Subcutaneous abdominal adipose tissue (tissue), 5 donors: ENCODE measurements around the gene POMT2.

Experiments
- H3K27ac ChIP-seq: one replicate; pipeline ENCODE4 v1.7.0; 2013; ENCODE audit warnings: low read depth, mild to moderate bottlenecking, inconsistent platforms, low read length, moderate library complexity
- H3K27me3 ChIP-seq, 5 donors: one replicate each; pipeline ENCODE4 v1.7.0; 2013; ENCODE audit warnings: low read length in 5 of 5, inconsistent platforms in 1 of 5; ENCODE audit not compliant: control insufficient read depth in 5 of 5, insufficient read depth in 4 of 5
- H3K36me3 ChIP-seq, 5 donors: one replicate each; pipeline ENCODE4 v1.7.0; 2013; ENCODE audit warnings: low read length in 5 of 5; ENCODE audit not compliant: control insufficient read depth in 5 of 5, insufficient read depth in 5 of 5
- H3K4me1 ChIP-seq, 5 donors: one replicate each; pipeline ENCODE4 v1.7.0; 2013; ENCODE audit warnings: low read length in 5 of 5, mild to moderate bottlenecking in 3 of 5, moderate library complexity in 1 of 5; ENCODE audit not compliant: control insufficient read depth in 5 of 5, insufficient read depth in 5 of 5
- H3K4me3 ChIP-seq, 5 donors: one replicate each; pipeline ENCODE4 v1.7.0; 2013; ENCODE audit warnings: low read length in 5 of 5, low read depth in 1 of 5
- H3K9ac ChIP-seq, 5 donors: one replicate each; pipeline ENCODE4 v1.7.0; 2013; ENCODE audit warnings: low read length in 5 of 5, mild to moderate bottlenecking in 4 of 5, moderate library complexity in 3 of 5
- H3K9me3 ChIP-seq, 5 donors: one replicate each; pipeline ENCODE4 v1.7.0; 2013; ENCODE audit warnings: low read length in 5 of 5; ENCODE audit not compliant: control insufficient read depth in 5 of 5
- donor health status: healthy.
- donor health status: healthy.
- donor health status: healthy.
- donor health status: healthy.
- donor health status: healthy.

Gene POMT2

DNA sequence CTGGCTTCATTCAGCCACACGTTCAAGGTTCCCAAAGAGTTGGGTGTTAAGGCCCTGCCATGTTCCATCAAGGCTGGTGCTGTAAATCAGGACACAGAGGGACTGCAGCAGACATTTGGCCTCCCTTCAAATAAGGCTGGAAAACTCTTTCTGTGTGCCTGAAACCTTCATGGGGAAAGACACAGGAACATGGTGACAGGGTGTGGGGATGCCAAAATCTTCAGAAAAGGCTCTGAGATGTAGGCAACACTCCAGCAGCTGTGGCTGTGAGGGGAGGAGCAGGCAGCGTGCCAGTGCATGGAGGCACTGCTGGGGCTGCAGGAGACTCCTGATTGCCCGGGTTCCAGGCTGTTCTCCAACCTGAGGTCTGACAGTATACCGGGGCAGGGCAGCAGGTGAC lies 15.0 kb downstream of the POMT2 start:
- Histone ChIP-seq H3K27ac (no peak overlapping the region), H3K4me3 (no peak overlapping the region), H3K27me3 (no peaks in the 10 kb centered on the region), H3K4me1 (peaks cover 3 to 23% (median 19%) of the 10 kb centered on the region in 5 donors), H3K9me3 (no peaks in the 10 kb centered on the region), H3K36me3 (peaks cover 3 to 39% (median 24%) of the 10 kb centered on the region in 5 donors), H3K9ac (no peak overlapping the region)

DNA sequence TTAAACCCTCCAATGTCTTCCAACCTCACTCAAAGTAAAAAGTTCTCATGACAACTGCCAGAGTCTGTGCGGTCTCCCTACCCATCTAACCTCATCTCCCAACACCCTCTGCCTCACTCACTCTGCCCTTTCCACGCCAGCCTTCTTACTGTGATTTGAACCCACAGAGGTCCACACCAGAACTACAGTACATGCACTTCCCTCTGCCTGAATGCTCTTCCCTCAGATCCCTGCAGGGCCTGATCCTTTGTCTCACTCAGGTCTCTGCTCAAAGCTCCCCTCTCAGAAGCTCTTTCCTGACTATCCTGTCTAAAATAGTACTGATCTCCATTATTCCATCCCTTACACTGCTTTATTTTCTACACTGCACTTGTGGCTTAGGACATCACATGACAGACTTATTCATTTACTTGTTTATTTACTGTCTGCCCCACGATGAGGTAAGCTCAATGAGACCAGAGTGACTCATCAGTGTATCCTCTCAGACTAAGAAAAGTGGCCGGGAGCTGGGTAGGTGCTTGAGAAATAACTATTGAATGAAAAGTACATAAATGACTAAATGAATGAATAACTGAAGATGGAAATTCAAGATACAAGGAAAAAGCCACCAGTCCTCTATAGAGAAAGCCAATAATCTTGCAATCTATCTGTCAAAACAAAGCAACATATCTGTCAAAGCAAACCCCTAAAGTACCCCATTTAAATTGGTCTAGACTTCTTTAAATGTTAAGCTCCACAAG lies 17.1 kb downstream of the POMT2 start:
- peaks cover 3 to 23% (median 19%) of the 10 kb centered on the region in 5 donors for H3K4me1 ChIP-seq
- H3K9ac ChIP-seq, result no peak overlapping the region
- H3K27ac ChIP-seq, result no peak overlapping the region
- H3K27me3 ChIP-seq, result no peaks in the 10 kb centered on the region
- no peak overlapping the region for H3K4me3 ChIP-seq
- peaks cover 3 to 50% (median 31%) of the 10 kb centered on the region in 5 donors for H3K36me3 ChIP-seq
- no peaks in the 10 kb centered on the region for H3K9me3 ChIP-seq

DNA sequence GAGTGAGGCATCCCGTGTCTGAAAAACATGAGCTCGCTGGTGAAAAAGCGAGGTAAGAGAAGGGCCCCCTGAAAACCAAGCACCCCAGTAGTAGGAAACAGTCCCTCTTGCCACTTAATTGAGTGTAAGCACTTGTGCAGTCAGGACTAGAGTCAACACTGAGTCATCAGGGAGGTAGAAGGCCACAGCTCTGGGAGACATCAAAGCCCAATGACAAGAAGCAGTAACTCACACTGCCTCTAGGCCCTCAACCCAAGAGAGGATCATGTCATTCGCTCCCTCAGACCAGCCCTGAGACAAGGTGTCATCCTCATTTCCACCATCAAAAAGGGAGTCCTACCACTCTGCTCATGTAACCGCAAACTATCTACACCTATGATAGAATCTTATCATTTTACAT lies 17.8 kb downstream of the POMT2 start:
- Histone ChIP-seq H3K4me1 (peaks cover 3 to 23% (median 19%) of the 10 kb centered on the region in 5 donors), H3K27me3 (no peaks in the 10 kb centered on the region), H3K9me3 (no peaks in the 10 kb centered on the region), H3K27ac (no peak overlapping the region), H3K9ac (no peak overlapping the region), H3K4me3 (no peak overlapping the region), H3K36me3 (peaks cover 3 to 56% (median 38%) of the 10 kb centered on the region in 5 donors)

GRCh38 chr14:77301103-77301502 lies 19.6 kb downstream of the POMT2 start:
- Histone ChIP-seq H3K9me3 (no peaks in the 10 kb centered on the region), H3K9ac (no peak overlapping the region), H3K4me3 (no peak overlapping the region), H3K27ac (no peak overlapping the region), H3K36me3 (peaks cover 5 to 74% (median 55%) of the 10 kb centered on the region in 5 donors), H3K27me3 (no peaks in the 10 kb centered on the region), H3K4me1 (peaks cover 0 to 9% (median 5%) of the 10 kb centered on the region in 5 donors)

DNA sequence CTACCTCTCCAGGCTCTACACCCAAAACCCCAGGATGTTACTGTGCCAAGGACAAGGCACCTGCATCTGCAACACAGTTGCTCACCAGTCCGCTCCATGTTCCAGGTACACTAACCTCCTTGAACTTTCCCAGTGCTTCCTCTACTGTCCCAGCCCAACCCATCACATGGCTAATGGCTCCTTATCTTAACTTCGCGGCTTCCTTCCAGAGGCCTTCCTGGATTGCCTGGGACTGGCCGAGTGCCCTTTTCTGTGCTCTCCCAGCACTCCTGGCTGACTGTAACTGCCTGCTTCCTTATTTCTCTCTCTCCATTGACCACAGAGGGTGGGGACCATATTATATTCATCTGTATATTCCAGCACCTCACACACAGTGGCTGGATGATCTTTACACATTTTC lies 20.9 kb downstream of the POMT2 start:
- Histone ChIP-seq H3K9me3 (no peaks in the 10 kb centered on the region), H3K36me3 (peaks cover 5 to 70% (median 57%) of the 10 kb centered on the region in 5 donors), H3K4me1 (peaks cover 0 to 6% (median 3%) of the 10 kb centered on the region in 5 donors), H3K9ac (no peak overlapping the region), H3K27me3 (no peaks in the 10 kb centered on the region), H3K4me3 (no peak overlapping the region), H3K27ac (no peak overlapping the region)

GRCh38 chr14:77296906-77297305 lies 23.8 kb downstream of the POMT2 start:
- H3K9me3 ChIP-seq, result no peaks in the 10 kb centered on the region
- peaks cover 20 to 69% (median 44%) of the 10 kb centered on the region in 5 donors for H3K36me3 ChIP-seq
- no peak overlapping the region for H3K9ac ChIP-seq
- H3K4me3 ChIP-seq, result no peak overlapping the region
- H3K27me3 ChIP-seq, result no peaks in the 10 kb centered on the region
- H3K27ac ChIP-seq, result no peak overlapping the region
- peaks cover 0 to 6% (median 3%) of the 10 kb centered on the region in 5 donors for H3K4me1 ChIP-seq

GRCh38 chr14:77296155-77296554 lies 24.5 kb downstream of the POMT2 start:
- Histone ChIP-seq H3K4me1 (peaks cover 0 to under 1% (median under 1%) of the 10 kb centered on the region in 5 donors), H3K27ac (no peak overlapping the region), H3K27me3 (no peaks in the 10 kb centered on the region), H3K9me3 (no peaks in the 10 kb centered on the region), H3K4me3 (no peak overlapping the region), H3K9ac (no peak overlapping the region), H3K36me3 (peaks cover 20 to 63% (median 44%) of the 10 kb centered on the region in 5 donors)

GRCh38 chr14:77290705-77291104 lies 30.0 kb downstream of the POMT2 start:
- Histone ChIP-seq H3K4me1 (no peaks in the 10 kb centered on the region), H3K27ac (no peak overlapping the region), H3K9ac (no peak overlapping the region), H3K9me3 (no peaks in the 10 kb centered on the region), H3K36me3 (peaks cover 38 to 68% (median 49%) of the 10 kb centered on the region in 5 donors), H3K27me3 (no peaks in the 10 kb centered on the region), H3K4me3 (no peak overlapping the region)

- H3K9ac ChIP-seq, result no peak overlapping the region
- H3K4me3 ChIP-seq, result no peak overlapping the region
- H3K27ac ChIP-seq, result no peak overlapping the region
- no peaks in the 10 kb centered on the region for H3K27me3 ChIP-seq
- H3K36me3 ChIP-seq, result peaks cover 41 to 84% (median 78%) of the 10 kb centered on the region in 5 donors
- H3K4me1 ChIP-seq, result no peaks in the 10 kb centered on the region
- no peaks in the 10 kb centered on the region for H3K9me3 ChIP-seq
Observed at GRCh38 chr14:77286576-77286975, 34.1 kb downstream of the POMT2 start.

DNA sequence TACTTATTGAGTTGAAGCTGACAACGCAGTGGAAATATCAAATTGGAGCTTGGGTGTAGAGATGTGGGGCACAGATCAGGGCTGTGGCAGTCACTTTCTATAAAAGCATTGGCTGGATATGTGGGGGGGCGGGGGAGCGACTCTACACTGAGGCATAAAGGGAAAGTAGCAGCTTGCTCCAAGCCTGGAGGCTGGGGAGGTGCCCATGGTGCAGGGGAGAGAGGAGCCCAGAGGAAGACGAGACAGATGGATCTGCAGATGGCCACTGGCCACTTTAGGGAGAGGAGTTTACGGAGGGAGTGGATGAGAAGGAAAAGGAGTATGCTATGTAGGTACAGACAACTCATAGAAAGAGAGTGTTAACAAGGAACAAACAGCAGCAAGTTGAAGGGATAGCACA lies 36.2 kb downstream of the POMT2 start:
- Histone ChIP-seq H3K27ac (no peak overlapping the region), H3K27me3 (no peaks in the 10 kb centered on the region), H3K4me1 (no peaks in the 10 kb centered on the region), H3K9ac (no peak overlapping the region), H3K4me3 (no peak overlapping the region), H3K9me3 (no peaks in the 10 kb centered on the region), H3K36me3 (peaks cover 34 to 85% (median 82%) of the 10 kb centered on the region in 5 donors)
